SK-N-SH (cell line): ENCODE data around the gene GDNF.

Experiments
- GABPA ChIP-seq: IDR thresholded peaks from 2 replicates; pipeline ENCODE4 v1.4.0; 2012; ENCODE audit warnings: low read depth, mild to moderate bottlenecking
- IRF3 ChIP-seq: fragments of 150-350 bp; IDR thresholded peaks from 2 replicates; pipeline ENCODE4 v1.6.1; 2016; ENCODE audit warnings: mild to moderate bottlenecking, low read depth, low read length
- RAD21 ChIP-seq: IDR thresholded peaks from 2 replicates; pipeline ENCODE4 v1.6.1; 2012; ENCODE audit warnings: mild to moderate bottlenecking, low read length
- TAF1 ChIP-seq: IDR thresholded peaks from 2 replicates; pipeline ENCODE4 v1.6.1; 2012; ENCODE audit warnings: low read depth, mild to moderate bottlenecking, low read length, moderate library complexity, borderline replicate concordance
- TF ChIP-seq, protein P1 (sequence below): IDR thresholded peaks from 2 replicates; pipeline ENCODE4 v1.4.0; 2012; ENCODE audit warnings: low read depth

DNA sequence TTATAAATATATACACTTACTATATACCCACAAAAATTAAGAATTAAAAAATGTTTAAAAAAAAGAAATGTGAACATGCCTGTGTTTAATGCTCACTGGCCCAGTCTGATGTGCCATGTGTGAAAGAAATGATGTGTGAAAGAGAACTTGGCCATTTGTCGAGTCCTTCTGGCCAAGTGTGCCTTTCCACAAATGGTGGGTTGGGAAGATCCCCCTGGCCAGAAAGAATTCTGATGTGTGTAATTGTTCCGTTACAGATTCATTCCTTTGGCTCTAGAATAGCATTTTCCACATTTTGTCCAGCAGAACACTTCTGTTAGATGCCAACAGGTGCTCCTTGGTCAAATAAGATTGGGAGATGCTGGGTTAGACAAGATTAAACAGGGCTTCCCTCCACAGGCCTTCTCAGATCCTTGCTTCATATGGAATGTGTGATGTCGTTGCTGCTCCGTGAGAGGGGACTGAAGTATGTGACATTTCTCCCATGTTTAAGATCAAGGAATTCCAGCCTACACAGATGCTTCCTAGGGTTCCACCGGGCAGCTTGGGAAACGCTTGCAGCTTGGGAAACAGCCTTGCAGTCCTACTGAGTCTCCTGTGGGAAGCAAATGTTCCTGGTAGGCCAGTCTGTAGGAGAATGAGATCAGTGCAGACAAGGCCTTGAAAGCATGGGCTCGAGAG lies 32.1 kb downstream of the GDNF start:
- no peak for TF ChIP-seq TAF1
- no peak for TF ChIP-seq GABPA
- no peak for TF ChIP-seq IRF3
- TF ChIP-seq, protein P1, sequence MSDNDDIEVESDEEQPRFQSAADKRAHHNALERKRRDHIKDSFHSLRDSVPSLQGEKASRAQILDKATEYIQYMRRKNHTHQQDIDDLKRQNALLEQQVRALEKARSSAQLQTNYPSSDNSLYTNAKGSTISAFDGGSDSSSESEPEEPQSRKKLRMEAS: no peak
- TF ChIP-seq RAD21: no peak
